Stimulated activated CD8-positive, alpha-beta memory T cell treated with anti-CD3 and anti-CD28 coated beads, Interleukin-12 subunit alpha, Interleukin-12 subunit beta, amount 100 ng/mL, for 4 hours (primary cell): ENCODE results near the gene MAN1A1.

Source experiments
- DNase-seq: peaks from one replicate; pipeline ENCODE4 v3.0.0-alpha.2; 2020; ENCODE audit warnings: low read depth

MAN1A1 gene

GRCh38 chr6:119346450-119346849 is 3.1 kb downstream of the MAN1A1 start:
- no peak for DNase-seq

- no peak for DNase-seq
Observed at GRCh38 chr6:119345114-119345513, 4.4 kb downstream of the MAN1A1 start.

- no peak for DNase-seq
Observed at GRCh38 chr6:119344306-119344705, 5.3 kb downstream of the MAN1A1 start.

- DNase-seq: no peak
Observed at GRCh38 chr6:119343573-119344146, 5.9 kb downstream of the MAN1A1 start.

- no peak for DNase-seq
Observed at GRCh38 chr6:119343167-119343566, 6.4 kb downstream of the MAN1A1 start.

GRCh38 chr6:119342430-119342829 is 7.1 kb downstream of the MAN1A1 start:
- DNase-seq: no peak

GRCh38 chr6:119340796-119341487 is 8.6 kb downstream of the MAN1A1 start:
- DNase-seq: no peak

- DNase-seq: no peak
Observed at GRCh38 chr6:119339941-119340456, 9.6 kb downstream of the MAN1A1 start.

GRCh38 chr6:119337762-119338161 is 11.8 kb downstream of the MAN1A1 start:
- no peak for DNase-seq

- DNase-seq: no peak
Observed at GRCh38 chr6:119337252-119337651, 12.3 kb downstream of the MAN1A1 start.

- DNase-seq: no peak
Observed at GRCh38 chr6:119334535-119335264, 14.9 kb downstream of the MAN1A1 start.

- DNase-seq: no peak
Observed at GRCh38 chr6:119333707-119334295, 15.8 kb downstream of the MAN1A1 start.

GRCh38 chr6:119333063-119333609 is 16.4 kb downstream of the MAN1A1 start:
- no peak for DNase-seq

GRCh38 chr6:119331663-119332286 is 17.8 kb downstream of the MAN1A1 start:
- no peak for DNase-seq

- no peak for DNase-seq
Observed at GRCh38 chr6:119330520-119331113, 18.9 kb downstream of the MAN1A1 start.

- no peak for DNase-seq
Observed at GRCh38 chr6:119329794-119330180, 19.8 kb downstream of the MAN1A1 start.

GRCh38 chr6:119328892-119329793 is 20.4 kb downstream of the MAN1A1 start:
- DNase-seq: no peak

- DNase-seq: no peak
Observed at GRCh38 chr6:119328254-119328653, 21.3 kb downstream of the MAN1A1 start.

- no peak for DNase-seq
Observed at GRCh38 chr6:119327810-119328209, 21.8 kb downstream of the MAN1A1 start.

- no peak for DNase-seq
Observed at GRCh38 chr6:119326291-119327005, 23.1 kb downstream of the MAN1A1 start.
